ENCODE data around the gene OR6V1.
"Not testable (repeated sequence)": the region's sequence is repeated elsewhere in the genome, so short reads cannot be mapped to it uniquely, and the experiment has no call there.

DNA sequence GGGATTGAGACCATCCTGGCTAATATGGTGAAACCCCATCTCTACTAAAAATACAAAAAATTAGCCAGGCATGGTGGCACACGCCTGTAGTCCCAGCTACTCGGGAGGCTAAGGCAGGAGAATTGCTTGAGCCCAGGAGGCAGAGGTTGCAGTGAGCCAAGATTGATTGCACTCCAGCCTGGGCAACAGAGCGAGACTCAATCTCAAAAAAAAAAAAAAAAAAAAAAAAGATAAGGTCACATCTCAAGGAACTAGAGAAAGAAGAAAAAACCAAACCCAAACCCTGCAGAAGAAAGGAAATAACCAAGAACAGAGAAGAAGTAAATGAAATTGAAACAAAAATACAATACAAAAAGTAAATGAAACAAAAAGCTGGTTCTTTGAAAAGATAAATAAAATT lies 33.5 kb downstream of the OR6V1 start:
- TF ChIP-seq RARB (CRISPR knock-in tag; IDR thresholded peaks at IDR 0.05); ZNF70 (CRISPR knock-in tag; IDR thresholded peaks at IDR 0.05); GLIS3 (CRISPR knock-in tag; IDR thresholded peaks at IDR 0.05); ZFP3 (CRISPR knock-in tag; IDR thresholded peaks at IDR 0.05); ZNF8 (CRISPR knock-in tag; IDR thresholded peaks at IDR 0.05); CSDC2 (CRISPR knock-in tag; IDR thresholded peaks at IDR 0.05); BACH2 (CRISPR knock-in tag; IDR thresholded peaks at IDR 0.05; ENCODE audit: borderline replicate concordance): not testable (repeated sequence)
- TF ChIP-seq, protein P1, sequence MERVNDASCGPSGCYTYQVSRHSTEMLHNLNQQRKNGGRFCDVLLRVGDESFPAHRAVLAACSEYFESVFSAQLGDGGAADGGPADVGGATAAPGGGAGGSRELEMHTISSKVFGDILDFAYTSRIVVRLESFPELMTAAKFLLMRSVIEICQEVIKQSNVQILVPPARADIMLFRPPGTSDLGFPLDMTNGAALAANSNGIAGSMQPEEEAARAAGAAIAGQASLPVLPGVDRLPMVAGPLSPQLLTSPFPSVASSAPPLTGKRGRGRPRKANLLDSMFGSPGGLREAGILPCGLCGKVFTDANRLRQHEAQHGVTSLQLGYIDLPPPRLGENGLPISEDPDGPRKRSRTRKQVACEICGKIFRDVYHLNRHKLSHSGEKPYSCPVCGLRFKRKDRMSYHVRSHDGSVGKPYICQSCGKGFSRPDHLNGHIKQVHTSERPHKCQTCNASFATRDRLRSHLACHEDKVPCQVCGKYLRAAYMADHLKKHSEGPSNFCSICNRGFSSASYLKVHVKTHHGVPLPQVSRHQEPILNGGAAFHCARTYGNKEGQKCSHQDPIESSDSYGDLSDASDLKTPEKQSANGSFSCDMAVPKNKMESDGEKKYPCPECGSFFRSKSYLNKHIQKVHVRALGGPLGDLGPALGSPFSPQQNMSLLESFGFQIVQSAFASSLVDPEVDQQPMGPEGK (CRISPR knock-in tag; IDR thresholded peaks at IDR 0.05; ENCODE audit: borderline replicate concordance) = not testable (repeated sequence)
